HG03139 (cell line): ENCODE data around the gene HS6ST1.
A peak's percentile ranks its signal among the peaks of the same experiment; 100 is the strongest.

ENCODE experiments used
- ATAC-seq: cut with Tn5 transposase; IDR thresholded peaks from one replicate; pipeline ENCODE4 v1.9.1; 2021; ENCODE audit not compliant: unreplicated experiment

Gene HS6ST1

GRCh38 chr2:128250229-128251025, 68.2 kb downstream of the HS6ST1 start:
- ATAC-seq = no peak

GRCh38 chr2:128249555-128249954, 69.1 kb downstream of the HS6ST1 start:
- ATAC-seq = no peak

GRCh38 chr2:128245813-128246212, 72.9 kb downstream of the HS6ST1 start:
- no peak for ATAC-seq

- ATAC-seq = no peak
Measured at GRCh38 chr2:128241896-128242295, 76.8 kb downstream of the HS6ST1 start.

GRCh38 chr2:128237911-128238697, 80.6 kb downstream of the HS6ST1 start:
- no peak for ATAC-seq

GRCh38 chr2:128237081-128237534, 81.6 kb downstream of the HS6ST1 start:
- no peak for ATAC-seq

- ATAC-seq = no peak
Measured at GRCh38 chr2:128236491-128237035, 82.1 kb downstream of the HS6ST1 start.

- no peak for ATAC-seq
Measured at GRCh38 chr2:128235581-128235980, 83.1 kb downstream of the HS6ST1 start.

GRCh38 chr2:128234613-128235012, 84.1 kb downstream of the HS6ST1 start:
- no peak for ATAC-seq

- no peak for ATAC-seq
Measured at GRCh38 chr2:128233790-128234395, 84.8 kb downstream of the HS6ST1 start.

GRCh38 chr2:128232965-128233789, 85.5 kb downstream of the HS6ST1 start:
- ATAC-seq = peak; percentile 98

GRCh38 chr2:128228894-128229293, 89.8 kb downstream of the HS6ST1 start:
- no peak for ATAC-seq

GRCh38 chr2:128227862-128228261, 90.8 kb downstream of the HS6ST1 start:
- ATAC-seq = no peak

- ATAC-seq = no peak
Measured at GRCh38 chr2:128219891-128220290, 98.8 kb downstream of the HS6ST1 start.

GRCh38 chr2:128217671-128218070, 101.0 kb downstream of the HS6ST1 start:
- ATAC-seq = no peak

GRCh38 chr2:128215897-128216642, 102.6 kb downstream of the HS6ST1 start:
- no peak for ATAC-seq
